K562 (cell line): ENCODE measurements around the gene NIPAL3. TPM values are rescaled to one million over a fixed set of nuclear protein-coding genes. Genes with fewer than 3 reads are reported as not detected.

Source experiments
- ARID1B ChIP-seq: fragments of 450-650 bp; IDR thresholded peaks from 2 replicates; pipeline ENCODE4 v1.6.1; 2016; ENCODE audit warnings: antibody characterized with exemption, mild to moderate bottlenecking, inconsistent platforms
- ATF6 ChIP-seq: sonication (generic); formaldehyde crosslinking; IDR thresholded peaks from 2 replicates; pipeline ENCODE4 v1.4.0; 2020; ENCODE audit warnings: mild to moderate bottlenecking, missing genetic modification reagents
- CEBPZ ChIP-seq: fragments of 150-350 bp; IDR thresholded peaks from 2 replicates; pipeline ENCODE4 v1.6.1; 2014; ENCODE audit warnings: low read depth, mild to moderate bottlenecking, low read length, borderline replicate concordance
- ETV5 ChIP-seq: sonication (generic); formaldehyde crosslinking; IDR thresholded peaks from 2 replicates; pipeline ENCODE4 v1.4.0; 2020; ENCODE audit warnings: low read depth, mild to moderate bottlenecking, missing genetic modification reagents
- FIP1L1 ChIP-seq: fragments of 200-400 bp; formaldehyde crosslinking; IDR thresholded peaks from 2 replicates; pipeline ENCODE4 v1.6.1; 2018; ENCODE audit warnings: mild to moderate bottlenecking, low read depth, low read length; ENCODE audit not compliant: poor library complexity, severe bottlenecking
- FOS ChIP-seq: IDR thresholded peaks from 3 replicates; pipeline ENCODE4 v1.6.1; 2011; ENCODE audit not compliant: insufficient read length; ENCODE audit errors: extremely low read depth
- GTF2A2 ChIP-seq: IDR thresholded peaks from 2 replicates; pipeline ENCODE4 v1.6.1; 2016; ENCODE audit warnings: mild to moderate bottlenecking, missing genetic modification characterization, missing compliant biosample characterization
- HBP1 ChIP-seq: fragments of 450-650 bp; formaldehyde crosslinking; IDR thresholded peaks from 2 replicates; pipeline ENCODE4 v1.4.0; 2022; ENCODE audit warnings: missing genetic modification characterization
- HINFP ChIP-seq: fragments of 450-650 bp; conservative IDR thresholded peaks from 2 replicates; pipeline ENCODE4 v1.6.1; 2016; ENCODE audit warnings: missing genetic modification characterization, low read depth, mild to moderate bottlenecking, control low read depth, missing compliant biosample characterization
- MAZ ChIP-seq, 2 experiments: fragments of 450-650 bp in 1 of 2; sonication (generic) in 1 of 2; formaldehyde crosslinking; IDR thresholded peaks in 1 of 2; conservative IDR thresholded peaks in 1 of 2; 2 replicates each; pipeline versions ENCODE4 v1.4.0 to v1.5.0; 2020; ENCODE audit warnings: mild to moderate bottlenecking in 1 of 2, missing genetic modification reagents in 1 of 2
- PREB ChIP-seq: sonication (generic); formaldehyde crosslinking; IDR thresholded peaks from 2 replicates; pipeline ENCODE4 v1.8.1; 2023; ENCODE audit warnings: mild to moderate bottlenecking, missing genetic modification reagents
- RBFOX2 ChIP-seq: fragments of 200-400 bp; formaldehyde crosslinking; IDR thresholded peaks from 2 replicates; pipeline ENCODE4 v1.6.1; 2017; ENCODE audit warnings: low read depth, mild to moderate bottlenecking, low read length, moderate library complexity
- RBM22 ChIP-seq: fragments of 200-400 bp; formaldehyde crosslinking; IDR thresholded peaks from 2 replicates; pipeline ENCODE4 v1.6.1; 2018; ENCODE audit warnings: low read length, low read depth; ENCODE audit not compliant: poor library complexity, severe bottlenecking
- SMAD2 ChIP-seq: fragments of 150-350 bp; IDR thresholded peaks from 2 replicates; pipeline ENCODE4 v1.6.1; 2014; ENCODE audit warnings: low read depth, mild to moderate bottlenecking, low read length
- SNRNP70 ChIP-seq: fragments of 200-400 bp; formaldehyde crosslinking; optimal IDR thresholded peaks from 2 replicates; pipeline ENCODE3; 2017; ENCODE audit warnings: low read depth, low read length
- TEAD2 ChIP-seq: fragments of 450-650 bp; IDR thresholded peaks from 2 replicates; pipeline ENCODE4 v1.6.1; 2016; ENCODE audit warnings: missing genetic modification characterization, control low read depth, missing compliant biosample characterization
- XRCC5 ChIP-seq: fragments of 200-400 bp; formaldehyde crosslinking; IDR thresholded peaks from 2 replicates; pipeline ENCODE4 v1.6.1; 2017; ENCODE audit warnings: low read depth, mild to moderate bottlenecking, low read length
- polyA plus RNA-seq, 8 experiments: library from polyadenylated mRNA; depleted of rRNA in 4 of 8; stranded (reverse) in 5 of 8; unstranded in 3 of 8; fragments of >200 nt; fragmentation: Nextera tagmentation in 2 of 8; fragmentation: Illumina TruSeq in 1 of 8; extraction: Ambion mirVana in 2 of 8; extraction: Trizol in 1 of 8; gene quantifications; 2 replicates each; pipeline versions ENCODE4 v1.2.1 to v1.2.3, GENCODE V29; 2011 to 2014; ENCODE audit warnings: inconsistent platforms in 1 of 8, missing spikeins in 1 of 8
- total RNA-seq, 7 experiments: library from RNA; depleted of rRNA in 6 of 7; stranded (reverse); fragments of >200 nt in 6 of 7; fragmentation: Illumina TruSeq in 2 of 7; extraction: Trizol in 2 of 7; gene quantifications; 2 replicates each; pipeline versions ENCODE4 v1.2.1 to v1.2.3, GENCODE V29; 2011 to 2021; ENCODE audit warnings: low replicate concordance in 1 of 7

The NIPAL3 gene
- total and polyA plus RNA-seq, 9 of the 15 experiments (the other 6 are each of a cell fraction or from before 2014, with no cell fraction given), result 10.5 to 26.3 (median 16.0) TPM

- TF ChIP-seq PREB (CRISPR knock-in tag) (no peak), RBM22 (peak; percentile 82), CEBPZ (no peak), HBP1 (no peak), TEAD2 (tag) (no peak), HINFP (tag) (peak; percentile 100), SMAD2 (no peak), ETV5 (CRISPR knock-in tag) (peak; percentile 89), ATF6 (CRISPR knock-in tag) (no peak), ARID1B (peak; percentile 27; the same call in 1 of the 2 replicates), FIP1L1 (peak; percentile 50), MAZ (CRISPR knock-in tag; conservative IDR thresholded peaks at IDR 0.05 in 1 of 2, IDR thresholded peaks at IDR 0.05 in 1 of 2) (peak in 1 of 2 experiments; percentile 57; a peak in 2 of 4 replicates), GTF2A2 (tag) (no peak), XRCC5 (no peak), RBFOX2 (peak; percentile 84), FOS (peak; percentile 88), SNRNP70 (no peak)
Measured at GRCh38 chr1:24413350-24414163, 2.0 kb upstream of the NIPAL3 start, which contains the start of gene STPG1 (continued).
